GM12878 (cell line): Measurements from ENCODE around the gene SZRD1. TPM values are rescaled to one million over a fixed set of nuclear protein-coding genes. Genes with fewer than 3 reads are reported as not detected.
A peak's percentile ranks its signal among the peaks of the same experiment; 100 is the strongest.

Experiments used
- ATF7 ChIP-seq: fragments of 450-650 bp; IDR thresholded peaks from 2 replicates; pipeline ENCODE4 v1.6.1; 2016; ENCODE audit warnings: low read depth, mild to moderate bottlenecking
- BHLHE40 ChIP-seq, 2 experiments: fragments of 450-650 bp in 1 of 2; IDR thresholded peaks; 2 replicates each; pipeline ENCODE4 v1.6.1; 2011 to 2017; ENCODE audit warnings: low read depth in 2 of 2, borderline replicate concordance in 1 of 2, improper control_type of control experiment in 1 of 2, low read length in 1 of 2, mild to moderate bottlenecking in 1 of 2
- CREB1 ChIP-seq: IDR thresholded peaks from 2 replicates; pipeline ENCODE4 v1.6.1; 2012; ENCODE audit warnings: low read depth, mild to moderate bottlenecking, inconsistent platforms
- E2F8 ChIP-seq: fragments of 450-650 bp; IDR thresholded peaks from 2 replicates; pipeline ENCODE4 v1.6.1; 2018; ENCODE audit warnings: mild to moderate bottlenecking, low read depth, moderate library complexity; ENCODE audit not compliant: partially characterized antibody
- HCFC1 ChIP-seq: fragments of 150-350 bp; IDR thresholded peaks from 2 replicates; pipeline ENCODE4 v1.6.1; 2014; ENCODE audit warnings: low read length
- MXI1 ChIP-seq: fragments of 150-350 bp; IDR thresholded peaks from 2 replicates; pipeline ENCODE4 v1.6.1; 2011; ENCODE audit warnings: low read depth, mild to moderate bottlenecking, inconsistent platforms, low read length, improper control_type of control experiment
- MYB ChIP-seq: fragments of 150-350 bp; IDR thresholded peaks from 2 replicates; pipeline ENCODE4 v1.6.1; 2014; ENCODE audit warnings: mild to moderate bottlenecking, low read depth, low read length, borderline replicate concordance
- RAD21 ChIP-seq: IDR thresholded peaks from 2 replicates; pipeline ENCODE4 v1.6.1; 2011; ENCODE audit warnings: mild to moderate bottlenecking, low read depth, low read length, moderate library complexity; ENCODE audit not compliant: insufficient read depth
- RCOR1 ChIP-seq: conservative IDR thresholded peaks from 2 replicates; pipeline ENCODE4 v1.6.1; 2012; ENCODE audit warnings: low read depth, low read length, improper control_type of control experiment
- RUNX3 ChIP-seq: IDR thresholded peaks from 2 replicates; pipeline ENCODE4 v1.6.1; 2012; ENCODE audit warnings: low read length, inconsistent platforms
- SIX5 ChIP-seq: IDR thresholded peaks from 2 replicates; pipeline ENCODE4 v1.6.1; 2011; ENCODE audit warnings: mild to moderate bottlenecking, low read depth, low read length, moderate library complexity; ENCODE audit not compliant: severe bottlenecking
- SPI1 ChIP-seq: IDR thresholded peaks from 2 replicates; pipeline ENCODE4 v1.6.1; 2011; ENCODE audit warnings: low read depth, mild to moderate bottlenecking, low read length, moderate library complexity, borderline replicate concordance; ENCODE audit not compliant: insufficient read depth
- TARDBP ChIP-seq: IDR thresholded peaks from 2 replicates; pipeline ENCODE4 v1.6.1; 2016; ENCODE audit warnings: borderline replicate concordance
- ZBTB40 ChIP-seq: fragments of 450-650 bp; IDR thresholded peaks from 2 replicates; pipeline ENCODE4 v1.6.1; 2016; ENCODE audit warnings: mild to moderate bottlenecking, moderate library complexity, borderline replicate concordance
- polyA plus RNA-seq, 11 experiments: library from polyadenylated mRNA; depleted of rRNA in 4 of 11; unstranded in 6 of 11; stranded (reverse) in 5 of 11; fragments of >200 nt; fragmentation: Nextera tagmentation in 4 of 11; fragmentation: Illumina TruSeq in 1 of 11; extraction: Ambion mirVana in 4 of 11; extraction: Trizol in 1 of 11; gene quantifications; 1 replicate in 1 of 11; 2 replicates in 10 of 11; pipeline versions ENCODE4 v1.2.1 to v1.2.3, GENCODE V29; 2011 to 2016; ENCODE audit warnings: inconsistent platforms in 2 of 11, missing spikeins in 2 of 11, low read depth in 1 of 11
- total RNA-seq, 4 experiments: library from RNA; depleted of rRNA in 3 of 4; stranded (reverse); fragments of >200 nt in 3 of 4; fragmentation: Illumina TruSeq in 1 of 4; extraction: Trizol in 1 of 4; gene quantifications; 2 replicates each; pipeline versions ENCODE4 v1.2.1 to v1.2.3, GENCODE V29; 2013 to 2021

Gene SZRD1
- total and polyA plus RNA-seq, 10 of the 15 experiments (the other 5 are each of a cell fraction or from before 2014, with no cell fraction given), result 5.6 to 213 (median 113) TPM

- TF ChIP-seq ZBTB40, result peak; percentile 91
- TF ChIP-seq MXI1, result 0 out of 2 replicates have a peak, but pooled peaks have one; percentile 42
- peak; percentile 7; the same call in 1 of the 2 replicates for TF ChIP-seq SPI1
- peak; percentile 87 for TF ChIP-seq TARDBP
- TF ChIP-seq MYB, result 0 out of 2 replicates have a peak, but pooled peaks have one; percentile 6
- peak; percentile 86 for TF ChIP-seq HCFC1
- no peak; the same call in 1 of the 2 replicates for TF ChIP-seq ATF7
- TF ChIP-seq CREB1, result peak; percentile 87
- peak; percentile 87 for TF ChIP-seq SIX5
- TF ChIP-seq BHLHE40 (IDR thresholded peaks at IDR 0.05; ENCODE audit: borderline replicate concordance in 1 of 2, low read depth in 2 of 2, low read length in 1 of 2), result peak in 1 of 2 experiments; percentile 20; a peak in 1 of 4 replicates
- peak; percentile 14; the same call in 1 of the 2 replicates for TF ChIP-seq RUNX3
- TF ChIP-seq RCOR1, result peak; percentile 98
- peak; percentile 80 for TF ChIP-seq E2F8
- TF ChIP-seq RAD21, result no peak
Measured at GRCh38 chr1:16366722-16367257, at the start of gene SZRD1 (continued).
